ENCODE results near the gene STXBP2.

DNA sequence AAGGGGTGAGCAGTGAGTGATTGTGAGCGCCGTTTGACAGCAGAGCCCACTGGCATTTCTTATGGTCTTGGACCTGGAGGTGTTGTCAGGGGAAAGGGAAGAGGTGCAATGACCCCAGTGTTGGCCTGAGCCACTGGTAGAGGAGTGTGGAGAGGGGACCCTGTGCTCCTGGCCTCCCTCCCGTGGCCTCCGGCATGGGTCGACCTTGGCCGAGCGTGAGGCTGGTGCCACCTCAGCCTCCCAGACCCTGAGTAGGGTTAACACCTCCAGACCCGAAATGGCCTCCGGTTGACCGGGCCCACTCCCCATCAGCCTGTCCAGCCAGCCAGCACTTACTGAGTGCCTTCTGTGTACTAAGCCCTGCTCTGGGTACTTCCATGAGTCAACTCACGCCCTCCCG, 50.3 kb downstream of the STXBP2 start:
- TF ChIP-seq CTCF (IDR thresholded peaks at IDR 0.05; ENCODE audit: low read depth, low read length) (no peak), EZH2phosphoT487 (IDR thresholded peaks at IDR 0.05; ENCODE audit: low read depth) (no peak)
